GM18526 (cell line): ENCODE measurements around the gene LMNA.

Experiments used
- POLR2A ChIP-seq: IDR thresholded peaks from 3 replicates; pipeline ENCODE4 v1.6.1; 2011; ENCODE audit not compliant: insufficient read length; ENCODE audit errors: extremely low read depth

Gene LMNA

DNA sequence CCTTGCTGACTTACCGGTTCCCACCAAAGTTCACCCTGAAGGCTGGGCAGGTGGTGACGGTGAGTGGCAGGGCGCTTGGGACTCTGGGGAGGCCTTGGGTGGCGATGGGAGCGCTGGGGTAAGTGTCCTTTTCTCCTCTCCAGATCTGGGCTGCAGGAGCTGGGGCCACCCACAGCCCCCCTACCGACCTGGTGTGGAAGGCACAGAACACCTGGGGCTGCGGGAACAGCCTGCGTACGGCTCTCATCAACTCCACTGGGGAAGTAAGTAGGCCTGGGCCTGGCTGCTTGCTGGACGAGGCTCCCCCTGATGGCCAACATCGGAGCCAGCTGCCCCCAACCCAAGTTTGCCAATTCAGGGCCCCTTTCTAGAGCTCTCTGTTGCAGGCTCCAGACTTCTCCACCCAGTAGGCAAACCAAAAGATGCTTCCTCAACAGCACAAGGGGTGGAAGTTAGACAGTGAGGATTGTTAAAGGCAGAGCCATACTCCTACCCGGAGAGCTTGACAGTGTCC lies 22.5 kb downstream of the LMNA start:
- TF ChIP-seq POLR2A = no peak

DNA sequence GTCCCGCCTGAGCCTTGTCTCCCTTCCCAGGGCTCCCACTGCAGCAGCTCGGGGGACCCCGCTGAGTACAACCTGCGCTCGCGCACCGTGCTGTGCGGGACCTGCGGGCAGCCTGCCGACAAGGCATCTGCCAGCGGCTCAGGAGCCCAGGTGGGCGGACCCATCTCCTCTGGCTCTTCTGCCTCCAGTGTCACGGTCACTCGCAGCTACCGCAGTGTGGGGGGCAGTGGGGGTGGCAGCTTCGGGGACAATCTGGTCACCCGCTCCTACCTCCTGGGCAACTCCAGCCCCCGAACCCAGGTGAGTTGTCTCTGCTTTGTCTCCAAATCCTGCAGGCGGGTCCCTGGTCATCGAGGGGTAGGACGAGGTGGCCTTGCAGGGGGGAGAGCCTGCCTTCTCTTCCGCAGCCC lies 24.0 kb downstream of the LMNA start:
- TF ChIP-seq POLR2A = no peak

DNA sequence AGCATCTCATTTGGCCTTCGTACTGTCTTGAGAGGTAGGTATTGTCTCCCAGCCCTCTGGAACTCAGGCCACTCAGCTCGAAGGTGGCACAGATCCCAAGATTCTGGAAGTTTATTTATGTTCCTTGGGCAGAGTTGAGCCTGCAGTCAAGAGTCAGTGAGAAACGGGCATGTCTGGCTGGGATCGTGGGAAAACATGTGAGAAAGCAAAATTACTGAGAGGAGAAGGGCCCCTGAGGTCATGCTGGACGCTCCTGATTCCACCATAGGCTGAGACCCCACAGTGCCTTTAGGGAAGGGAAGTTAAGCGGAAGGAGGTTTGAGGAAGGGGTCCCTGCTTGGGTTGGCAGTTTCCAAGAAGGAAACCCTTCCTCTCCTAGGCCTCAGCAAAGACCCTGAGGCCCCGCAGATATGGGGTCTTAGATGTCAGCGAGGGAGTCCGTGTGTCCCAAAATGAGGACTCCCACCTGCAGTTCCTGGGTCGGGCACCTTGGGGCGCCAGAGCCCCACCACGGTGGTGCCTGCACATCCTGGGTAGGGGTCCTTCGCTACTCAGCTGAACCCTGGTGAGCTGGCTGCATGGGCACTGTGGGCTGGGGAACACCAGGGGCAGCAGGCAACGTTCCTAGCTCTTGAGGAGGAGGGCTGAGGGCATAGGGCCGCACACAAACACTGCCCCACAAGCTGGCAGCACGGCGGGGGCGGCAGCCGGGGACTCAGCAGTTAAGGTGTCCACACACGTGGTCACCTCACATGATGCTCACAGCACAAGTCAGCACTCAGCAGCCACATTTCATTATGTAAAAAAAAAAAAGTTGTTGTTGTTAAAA lies 26.6 kb downstream of the LMNA start:
- no peak for TF ChIP-seq POLR2A

DNA sequence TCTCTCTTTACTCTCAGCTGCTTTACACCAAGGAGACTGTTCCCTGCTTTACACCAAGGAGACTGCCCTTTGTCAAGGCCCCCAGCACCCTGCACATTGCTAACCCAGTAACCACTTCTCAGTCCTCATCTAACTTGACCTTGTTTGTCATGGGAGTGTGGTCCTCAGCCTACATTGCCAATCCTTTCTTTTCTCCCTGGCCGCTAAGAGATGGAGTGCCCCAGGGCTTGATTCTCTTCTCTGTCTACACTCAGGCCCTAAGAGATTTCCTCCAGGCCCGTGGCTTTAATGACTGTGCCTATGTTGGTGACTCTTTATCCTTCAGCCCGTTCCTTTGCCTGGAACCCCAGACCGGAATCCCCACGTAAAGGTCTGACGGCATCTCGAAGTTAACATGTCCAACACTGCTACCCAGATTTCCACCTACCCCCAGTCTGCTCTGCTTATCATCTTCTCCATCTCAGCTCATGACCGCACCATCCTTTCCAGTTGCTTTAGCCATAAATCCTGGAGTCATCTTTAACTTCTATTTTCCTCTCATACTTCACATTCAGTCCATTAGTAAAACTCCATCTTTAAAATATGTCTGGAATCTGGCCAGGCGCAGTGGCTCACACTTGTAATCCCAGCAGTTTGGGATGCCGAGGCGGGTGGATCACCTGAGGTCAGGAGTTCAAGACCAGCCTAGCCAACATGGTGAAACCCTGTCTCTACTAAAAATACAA lies 29.4 kb downstream of the LMNA start:
- no peak for TF ChIP-seq POLR2A

DNA sequence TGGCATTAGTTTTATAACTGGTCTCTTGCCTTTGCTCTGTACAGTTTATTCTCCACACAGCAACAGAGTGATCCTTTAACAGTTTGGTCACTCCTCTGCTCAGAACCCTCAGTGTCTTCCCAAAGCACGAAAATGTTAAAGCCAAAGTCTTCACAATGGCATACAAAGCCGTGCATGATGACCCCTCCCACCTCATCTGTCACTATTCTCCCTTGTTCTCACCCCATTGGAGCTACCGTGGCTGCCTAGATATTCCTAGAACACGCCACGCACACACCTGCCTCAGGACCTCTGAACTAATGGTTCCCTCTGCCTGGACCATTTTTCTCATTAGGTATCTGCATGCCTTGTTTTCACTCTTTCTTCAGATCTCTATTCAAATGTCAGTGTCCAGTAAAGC lies 30.2 kb downstream of the LMNA start:
- no peak for TF ChIP-seq POLR2A

DNA sequence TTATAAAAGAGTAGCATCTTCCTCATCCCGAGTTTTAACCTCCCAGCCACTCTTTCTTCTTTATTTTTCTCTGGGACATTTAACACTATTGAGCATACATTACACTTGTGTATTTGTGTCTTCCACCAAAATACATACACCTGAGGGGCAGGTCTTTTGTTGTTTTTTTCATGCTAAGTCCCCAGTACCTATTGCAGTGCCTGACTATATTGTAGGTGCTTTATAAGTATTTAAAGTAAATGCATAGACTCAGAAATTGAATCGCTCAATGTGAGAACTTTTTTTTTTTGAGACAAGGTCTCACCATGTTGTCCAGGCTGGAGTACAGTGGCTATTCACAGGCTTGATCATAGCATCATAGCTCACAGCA lies 31.1 kb downstream of the LMNA start:
- no peak for TF ChIP-seq POLR2A

DNA sequence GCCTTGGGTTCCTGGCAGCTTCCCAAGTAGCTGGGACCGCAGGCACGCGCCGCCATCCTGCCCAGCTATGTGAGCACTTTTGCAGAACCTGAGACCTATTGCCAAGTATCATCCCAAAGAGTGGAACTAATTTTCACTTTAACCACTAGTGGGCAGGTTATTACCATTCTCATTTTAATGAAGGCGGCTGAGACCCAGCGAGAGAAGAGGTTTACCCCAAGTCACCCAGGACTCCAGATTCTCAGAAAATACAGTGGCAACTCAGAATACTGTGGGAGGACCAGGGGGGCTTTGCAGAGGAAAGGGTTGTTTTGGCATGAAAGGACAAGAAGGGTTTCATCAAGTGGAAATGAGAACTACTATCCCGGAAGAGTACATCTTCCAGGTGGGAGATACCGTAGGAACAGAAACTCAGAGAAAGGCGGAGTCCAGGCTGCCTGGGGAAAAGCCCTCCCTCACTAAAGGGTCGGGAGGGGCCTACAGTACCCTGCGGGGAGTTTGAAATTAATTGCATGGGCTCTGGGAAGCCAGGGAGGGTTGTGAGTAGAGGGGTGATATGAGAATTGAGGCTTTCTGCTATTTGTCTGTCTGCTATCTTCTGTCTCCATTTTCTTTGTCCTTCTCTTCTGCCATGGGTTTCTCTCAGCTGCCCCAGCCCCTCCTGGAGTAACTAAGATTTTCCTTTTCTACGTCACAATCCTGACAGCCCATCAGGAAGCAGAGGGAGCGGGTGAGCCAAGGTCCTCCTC lies 31.7 kb downstream of the LMNA start:
- TF ChIP-seq POLR2A = no peak

DNA sequence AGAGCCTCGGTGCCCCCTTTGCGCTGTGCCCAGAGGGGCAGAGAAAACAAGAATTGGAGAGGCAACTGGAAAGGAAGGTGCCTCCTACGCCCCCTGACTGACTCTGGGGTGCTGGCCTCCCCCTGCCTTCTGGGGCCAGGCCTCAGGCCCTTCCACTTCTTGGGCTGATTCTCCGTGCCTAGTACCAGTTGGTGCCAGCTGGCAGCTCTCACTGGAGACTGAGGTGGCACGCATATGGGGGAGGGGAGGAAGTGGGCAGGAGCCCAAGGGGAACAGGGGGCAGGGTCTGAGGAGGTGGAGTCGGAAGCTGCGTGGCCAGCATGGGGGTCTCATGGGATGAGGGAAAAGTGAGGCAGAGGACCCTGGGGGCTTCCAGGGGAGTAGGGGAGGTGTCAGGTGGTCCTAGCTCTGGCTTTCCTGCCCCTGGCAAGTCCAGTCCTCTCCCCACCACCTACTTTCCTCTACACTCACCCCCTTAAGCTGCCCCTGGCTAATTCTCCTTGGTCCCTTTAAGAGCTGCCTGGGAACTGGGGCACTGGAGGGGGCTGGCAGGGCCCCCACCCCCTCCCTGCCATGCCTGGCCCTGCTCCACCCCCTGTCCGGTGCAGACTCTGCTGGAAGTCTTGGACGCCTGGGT lies 32.4 kb downstream of the LMNA start:
- peak; percentile 38 for TF ChIP-seq POLR2A

DNA sequence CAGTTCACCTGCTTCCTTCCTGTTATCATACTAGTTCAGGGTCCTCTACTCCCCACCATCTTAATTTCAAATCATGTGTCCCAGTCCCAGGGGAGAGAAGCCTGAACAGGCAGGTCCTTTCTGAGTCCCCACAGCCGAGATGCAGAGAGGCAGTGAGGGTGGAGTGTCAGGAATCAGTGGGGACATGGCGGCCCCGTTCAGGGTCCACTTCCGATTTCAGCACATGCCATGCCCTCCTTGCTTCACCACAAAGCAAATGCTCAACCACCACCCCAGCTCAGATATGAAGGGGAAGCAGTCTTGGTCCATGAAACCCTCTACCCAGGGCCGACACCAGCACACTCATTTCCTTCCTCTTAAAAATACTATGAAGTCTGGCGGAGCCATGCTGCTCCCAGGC lies 33.7 kb downstream of the LMNA start:
- peak; percentile 41 for TF ChIP-seq POLR2A

DNA sequence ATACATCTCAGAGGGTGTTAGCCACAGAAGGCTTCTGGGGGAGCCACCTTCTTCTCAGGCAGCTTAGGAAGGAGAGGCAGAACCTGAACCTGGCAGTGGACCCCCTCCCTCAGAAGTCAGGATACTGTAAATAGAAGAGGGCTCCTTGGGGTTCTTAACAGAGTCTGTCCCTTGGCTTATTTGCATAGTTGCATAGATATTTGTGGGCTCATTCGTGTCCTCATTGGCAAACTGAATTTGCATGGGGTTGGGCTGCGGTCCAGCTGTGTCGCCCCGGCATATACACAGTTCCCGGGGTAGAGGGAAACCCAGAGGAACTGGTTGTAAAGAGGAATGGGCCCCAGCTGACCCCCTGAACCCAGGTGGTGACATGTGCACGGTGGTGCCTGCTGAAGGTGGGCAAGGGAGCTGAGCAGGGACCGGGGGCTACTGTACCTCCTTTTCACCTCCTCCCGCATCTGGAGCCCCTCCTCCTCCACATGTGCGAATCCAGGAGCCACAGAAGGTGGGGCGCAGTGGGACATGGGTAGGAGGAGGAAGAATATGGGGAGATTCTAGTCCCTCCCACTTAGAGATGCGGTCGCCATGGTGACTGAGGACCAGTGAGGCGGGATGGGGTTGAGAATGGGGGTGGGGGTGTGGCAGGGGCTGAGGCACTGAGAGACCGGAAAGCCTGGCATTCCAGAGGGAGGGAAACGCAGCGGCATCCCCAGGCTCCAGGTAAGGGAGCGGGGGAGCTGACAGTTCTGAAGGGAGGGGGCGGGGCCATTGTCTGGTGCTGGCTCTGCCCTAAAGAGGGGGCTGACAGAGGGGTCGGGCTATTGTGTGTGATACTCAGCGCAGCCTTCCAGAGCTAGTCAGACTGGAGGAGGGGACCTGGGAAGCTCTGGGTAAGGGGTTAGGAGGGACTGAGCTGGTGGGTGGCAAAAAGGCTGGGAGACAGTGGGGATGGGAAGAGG lies 35.1 kb downstream of the LMNA start:
- TF ChIP-seq POLR2A = peak; percentile 84

DNA sequence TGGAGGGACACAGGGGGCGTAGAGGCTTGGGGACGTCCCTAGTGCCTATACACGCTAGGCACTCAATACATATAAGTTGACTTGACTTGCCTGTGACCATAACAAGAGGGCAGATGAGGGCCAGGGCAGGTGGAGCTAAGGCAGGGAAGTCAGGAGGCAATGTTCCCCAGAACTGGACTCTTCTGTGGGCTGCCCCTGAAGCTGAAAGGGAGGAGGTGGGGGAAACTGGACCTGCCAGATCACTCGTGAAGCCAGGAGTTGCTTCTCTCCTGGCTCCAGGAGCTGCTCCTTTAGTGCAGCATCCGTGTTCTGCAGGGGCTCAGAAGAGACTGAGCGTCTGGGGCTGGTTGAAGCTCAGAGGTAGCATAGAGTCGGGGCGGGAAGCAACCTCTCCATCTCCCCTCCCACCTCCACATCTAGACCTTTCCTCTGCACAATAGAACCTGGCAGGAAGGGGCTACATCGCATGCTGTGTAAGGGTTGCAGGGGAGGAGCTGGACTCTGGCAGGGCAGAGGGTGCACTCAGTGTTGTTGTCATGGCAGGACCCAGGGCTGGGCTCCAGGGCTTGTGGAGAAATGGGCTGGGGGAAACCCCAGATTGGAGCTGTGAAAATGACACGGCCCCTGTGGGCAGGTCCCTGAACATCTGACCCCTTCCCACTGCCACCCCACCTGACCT lies 36.0 kb downstream of the LMNA start:
- TF ChIP-seq POLR2A = no peak

DNA sequence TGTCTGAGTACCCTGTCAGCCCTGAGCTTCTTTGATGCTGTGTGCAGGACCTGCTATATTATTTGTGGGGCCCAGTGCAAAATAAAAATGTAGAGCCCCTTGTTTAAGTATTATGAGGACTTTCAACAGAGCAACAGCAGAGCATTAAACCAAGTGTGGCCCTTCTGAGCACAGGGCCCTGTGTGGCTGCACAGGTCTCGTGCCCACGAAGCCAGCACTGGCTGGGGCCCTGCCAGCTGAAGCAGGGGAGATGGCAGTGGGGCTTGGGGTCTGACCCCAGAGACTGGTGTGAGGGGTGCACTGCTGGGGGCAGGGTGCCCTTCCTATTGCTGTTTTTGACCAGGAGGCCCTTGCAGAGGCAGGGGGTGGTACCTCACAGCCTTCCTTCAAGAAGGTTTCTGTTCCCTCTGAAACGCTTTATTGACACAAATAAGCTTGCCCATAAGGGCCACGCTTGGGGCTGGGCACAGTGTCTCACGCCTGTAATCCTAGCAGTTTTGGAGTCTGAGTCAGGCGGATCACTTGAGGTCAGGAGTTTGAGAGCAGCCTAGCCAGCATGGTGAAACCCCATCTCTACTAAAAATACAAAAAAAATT lies 36.7 kb downstream of the LMNA start:
- no peak for TF ChIP-seq POLR2A

DNA sequence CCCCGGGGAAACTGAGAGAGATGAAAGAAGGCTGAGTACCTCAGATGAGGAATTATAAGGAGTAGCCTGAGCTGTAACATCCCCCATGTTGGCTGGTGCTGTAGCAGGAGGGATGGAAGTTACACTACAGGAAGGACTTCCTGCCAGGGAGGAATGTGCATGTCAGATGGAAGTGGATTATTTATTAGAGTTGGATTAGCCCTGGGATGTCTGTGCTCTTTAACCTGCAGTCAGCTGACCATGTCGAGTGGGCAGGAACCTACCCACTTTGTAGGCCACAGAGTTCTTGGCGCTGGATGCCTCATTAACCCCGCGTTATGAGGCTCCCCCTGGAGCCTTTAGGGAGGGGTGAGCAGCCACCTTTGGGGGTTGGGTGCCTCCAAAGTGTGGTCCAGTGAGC lies 38.1 kb downstream of the LMNA start:
- no peak for TF ChIP-seq POLR2A
